GM12891 (cell line): Measurements from ENCODE around the gene PCDHB13.
"Not testable (repeated sequence)": the region's sequence is repeated elsewhere in the genome, so short reads cannot be mapped to it uniquely, and the experiment has no call there.

ENCODE experiments used
- POLR2A ChIP-seq: IDR thresholded peaks from 2 replicates; pipeline ENCODE4 v1.6.1; 2011; ENCODE audit warnings: low read depth, low read length, control low read depth
- POLR2AphosphoS5 ChIP-seq: IDR thresholded peaks from 2 replicates; pipeline ENCODE4 v1.6.1; 2011; ENCODE audit warnings: low read depth, low read length, control low read depth
- POU2F2 ChIP-seq: IDR thresholded peaks from 2 replicates; pipeline ENCODE4 v1.6.1; 2011; ENCODE audit warnings: low read depth, mild to moderate bottlenecking, control low read depth, low read length, moderate library complexity
- SPI1 ChIP-seq: IDR thresholded peaks from 2 replicates; pipeline ENCODE4 v1.6.1; 2011; ENCODE audit warnings: low read depth, low read length, control low read depth
- TAF1 ChIP-seq: IDR thresholded peaks from 2 replicates; pipeline ENCODE4 v1.6.1; 2011; ENCODE audit warnings: low read depth, low read length, control low read depth

- not testable (repeated sequence) for TF ChIP-seq POLR2AphosphoS5, POLR2A, SPI1, TAF1, POU2F2
Observed at GRCh38 chr5:141174291-141175104, 39.2 kb upstream of the PCDHB13 start.
